ENCODE data around the gene PDK1. TPM values are rescaled to one million over a fixed set of nuclear protein-coding genes. Genes with fewer than 3 reads are reported as not detected.

The PDK1 gene
- total RNA-seq, 1 experiment from 2014 or later, result 74.7 TPM

DNA sequence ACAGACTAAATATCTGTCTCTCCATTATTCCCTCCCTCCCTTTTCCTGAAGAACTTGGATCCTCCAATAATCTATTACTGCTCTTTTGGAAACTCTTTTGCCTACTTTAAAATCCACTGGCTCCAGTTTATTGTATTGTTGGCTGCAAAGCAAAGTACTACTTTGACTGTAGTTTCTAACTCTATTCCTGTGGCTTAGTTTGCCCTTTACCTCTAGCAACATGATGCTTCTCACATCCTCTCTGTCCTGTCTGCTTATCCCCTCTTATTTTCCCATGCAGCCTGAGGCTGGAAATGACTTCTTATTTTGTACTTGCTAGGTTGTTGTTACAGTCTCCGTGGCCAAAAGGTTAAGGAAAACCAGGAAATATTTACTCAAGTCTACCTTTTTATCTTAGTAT is 26.8 kb downstream of the PDK1 start:
- Histone ChIP-seq H3K18ac (ENCODE audit: insufficient read length, low read depth, low read length) (no peak overlapping the region), H2BK120ac (ENCODE audit: low read depth, low read length, poor library complexity, severe bottlenecking) (no peak overlapping the region), H3K79me2 (ENCODE audit: insufficient read depth, low read length) (no peaks in the 10 kb centered on the region), H3K56ac (ENCODE audit: insufficient read length, low read depth, low read length) (no peak overlapping the region), H3K23me2 (ENCODE audit: insufficient read length, low read depth, low read length, poor library complexity, severe bottlenecking) (no peaks in the 10 kb centered on the region), H3K4me1 (ENCODE audit: insufficient read depth, low read length) (no peaks in the 10 kb centered on the region), H3K23ac (ENCODE audit: insufficient read length, low read depth, low read length) (no peak overlapping the region), H3K4ac (ENCODE audit: low read depth, low read length) (no peak overlapping the region), H2BK20ac (ENCODE audit: low read depth, low read length, poor library complexity, severe bottlenecking) (no peak overlapping the region), H3K4me2 (ENCODE audit: insufficient read depth, insufficient read length, low read length) (no peak overlapping the region), H2BK5ac (ENCODE audit: insufficient read length, low read length) (no peak overlapping the region), H4K91ac (ENCODE audit: insufficient read length, low read depth, low read length) (no peak overlapping the region), H4K20me1 (ENCODE audit: control insufficient read depth, insufficient read depth, insufficient read length) (no peaks in the 10 kb centered on the region), H2BK12ac (ENCODE audit: insufficient read length, low read depth, low read length) (no peak overlapping the region), H3K79me1 (ENCODE audit: insufficient read depth, low read depth, low read length, poor library complexity, severe bottlenecking) (no peaks in the 10 kb centered on the region), H3K9ac (ENCODE audit: extremely low read depth, insufficient read length, low read length) (no peak overlapping the region), H3T11ph (ENCODE audit: low read length) (no peak overlapping the region), H3K9me3 (ENCODE audit: control insufficient read depth, low read depth, low read length) (no peaks in the 10 kb centered on the region), H2BK15ac (ENCODE audit: low read depth, low read length) (no peak overlapping the region), H3K27ac (ENCODE audit: insufficient read length, low read depth, low read length) (no peak overlapping the region), H3K14ac (ENCODE audit: insufficient read depth, low read length) (no peak overlapping the region), H3K27me3 (ENCODE audit: insufficient read depth, low read length) (no peaks in the 10 kb centered on the region), H4K8ac (replicated peaks; ENCODE audit: insufficient read length, low read depth, low read length) (no peak overlapping the region), H4K5ac (ENCODE audit: insufficient read length, low read depth, low read length) (no peak overlapping the region), H2AFZ (ENCODE audit: low read length) (no peak overlapping the region), H2AK5ac (ENCODE audit: insufficient read length, low read length) (no peak overlapping the region)
- DNase-seq, result no peak
- WGBS (ENCODE audit: extremely low coverage, insufficient read length, low lambda C conversion rate), result no CpG with 5 or more reads among the region's 1 CpG
- H3K9me3 Mint-ChIP-seq, result peaks cover 9 to 17% of the 10 kb centered on the region in 2 experiments
- H3K36me3 Mint-ChIP-seq (ENCODE audit: insufficient read depth in 1 of 3, low read depth in 3 of 3), result peaks cover 48 to 80% (median 71%) of the 10 kb centered on the region in 3 experiments
- H3K4me3 Mint-ChIP-seq, result no peak overlapping the region
- H3K27ac Mint-ChIP-seq, result peak overlapping the region in 1 of 3 experiments; percentile 13; a peak in 1 of 7 replicates
- peaks cover 10 to 11% of the 10 kb centered on the region in 2 experiments for H3K4me1 Mint-ChIP-seq
- TF ChIP-seq, protein P1, sequence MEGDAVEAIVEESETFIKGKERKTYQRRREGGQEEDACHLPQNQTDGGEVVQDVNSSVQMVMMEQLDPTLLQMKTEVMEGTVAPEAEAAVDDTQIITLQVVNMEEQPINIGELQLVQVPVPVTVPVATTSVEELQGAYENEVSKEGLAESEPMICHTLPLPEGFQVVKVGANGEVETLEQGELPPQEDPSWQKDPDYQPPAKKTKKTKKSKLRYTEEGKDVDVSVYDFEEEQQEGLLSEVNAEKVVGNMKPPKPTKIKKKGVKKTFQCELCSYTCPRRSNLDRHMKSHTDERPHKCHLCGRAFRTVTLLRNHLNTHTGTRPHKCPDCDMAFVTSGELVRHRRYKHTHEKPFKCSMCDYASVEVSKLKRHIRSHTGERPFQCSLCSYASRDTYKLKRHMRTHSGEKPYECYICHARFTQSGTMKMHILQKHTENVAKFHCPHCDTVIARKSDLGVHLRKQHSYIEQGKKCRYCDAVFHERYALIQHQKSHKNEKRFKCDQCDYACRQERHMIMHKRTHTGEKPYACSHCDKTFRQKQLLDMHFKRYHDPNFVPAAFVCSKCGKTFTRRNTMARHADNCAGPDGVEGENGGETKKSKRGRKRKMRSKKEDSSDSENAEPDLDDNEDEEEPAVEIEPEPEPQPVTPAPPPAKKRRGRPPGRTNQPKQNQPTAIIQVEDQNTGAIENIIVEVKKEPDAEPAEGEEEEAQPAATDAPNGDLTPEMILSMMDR (conservative IDR thresholded peaks at IDR 0.05), result no peak
- no peaks in the 10 kb centered on the region for H3K27me3 Mint-ChIP-seq (ENCODE audit: low read depth)
